ENCODE data around the gene ATP4A.
A peak's percentile ranks its signal among the peaks of the same experiment; 100 is the strongest.

DNA sequence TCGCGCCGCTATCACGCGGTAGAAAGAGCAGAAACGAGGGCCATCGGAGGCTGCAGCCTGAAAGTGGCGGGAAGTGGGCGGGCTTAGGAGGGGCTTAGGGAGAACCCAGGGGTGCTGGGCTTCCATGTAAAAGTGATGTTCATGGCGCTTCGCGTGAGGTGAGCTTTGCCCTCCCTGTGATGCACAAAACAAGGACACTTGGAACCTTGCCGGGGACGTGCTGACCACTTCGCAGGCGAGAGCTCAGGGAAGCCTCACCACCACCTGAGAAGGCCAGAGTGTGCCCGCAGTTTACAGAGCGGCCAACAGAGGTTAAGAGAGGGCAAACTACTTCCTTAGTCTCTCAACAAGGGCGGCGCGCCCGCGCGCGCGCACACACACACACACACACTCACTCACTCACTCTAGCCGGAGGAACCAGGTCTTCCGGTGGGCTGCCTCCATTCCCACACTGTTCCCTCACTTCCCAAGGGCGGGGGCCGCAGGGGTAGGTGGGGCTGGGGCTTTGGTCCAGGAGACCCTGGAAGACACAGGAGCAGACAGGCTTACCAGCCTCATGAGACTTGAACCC lies 29.6 kb downstream of the ATP4A start:
- TF ChIP-seq EZH2 (IDR thresholded peaks at IDR 0.05; ENCODE audit: insufficient read depth, low read length): peak; percentile 63
- TF ChIP-seq, protein P1, sequence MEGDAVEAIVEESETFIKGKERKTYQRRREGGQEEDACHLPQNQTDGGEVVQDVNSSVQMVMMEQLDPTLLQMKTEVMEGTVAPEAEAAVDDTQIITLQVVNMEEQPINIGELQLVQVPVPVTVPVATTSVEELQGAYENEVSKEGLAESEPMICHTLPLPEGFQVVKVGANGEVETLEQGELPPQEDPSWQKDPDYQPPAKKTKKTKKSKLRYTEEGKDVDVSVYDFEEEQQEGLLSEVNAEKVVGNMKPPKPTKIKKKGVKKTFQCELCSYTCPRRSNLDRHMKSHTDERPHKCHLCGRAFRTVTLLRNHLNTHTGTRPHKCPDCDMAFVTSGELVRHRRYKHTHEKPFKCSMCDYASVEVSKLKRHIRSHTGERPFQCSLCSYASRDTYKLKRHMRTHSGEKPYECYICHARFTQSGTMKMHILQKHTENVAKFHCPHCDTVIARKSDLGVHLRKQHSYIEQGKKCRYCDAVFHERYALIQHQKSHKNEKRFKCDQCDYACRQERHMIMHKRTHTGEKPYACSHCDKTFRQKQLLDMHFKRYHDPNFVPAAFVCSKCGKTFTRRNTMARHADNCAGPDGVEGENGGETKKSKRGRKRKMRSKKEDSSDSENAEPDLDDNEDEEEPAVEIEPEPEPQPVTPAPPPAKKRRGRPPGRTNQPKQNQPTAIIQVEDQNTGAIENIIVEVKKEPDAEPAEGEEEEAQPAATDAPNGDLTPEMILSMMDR (IDR thresholded peaks at IDR 0.05; ENCODE audit: insufficient read depth, low read depth, low read length): no peak
